Measurements from ENCODE around the gene ZNF423.

The ZNF423 gene

DNA sequence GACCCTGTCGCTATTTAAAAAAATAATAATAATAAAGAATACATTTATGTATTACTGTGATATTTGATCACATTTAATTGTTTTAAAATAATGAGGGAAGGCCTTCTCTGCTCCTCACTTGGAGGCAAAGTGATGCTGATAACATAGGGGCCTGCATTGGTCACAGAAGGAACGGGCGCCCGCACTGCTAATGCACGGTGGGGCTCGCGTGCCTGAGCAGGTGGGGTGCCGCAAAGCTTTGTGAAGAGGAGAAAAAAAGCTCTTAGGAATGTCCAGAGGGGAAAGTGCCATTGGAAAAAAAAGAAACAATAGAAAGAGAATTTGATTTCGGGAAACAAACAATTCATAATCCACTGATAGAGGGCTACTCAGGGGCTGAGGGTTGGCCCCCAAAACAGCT is 143.8 kb downstream of the ZNF423 start:
- DNase-seq, result no peak

DNA sequence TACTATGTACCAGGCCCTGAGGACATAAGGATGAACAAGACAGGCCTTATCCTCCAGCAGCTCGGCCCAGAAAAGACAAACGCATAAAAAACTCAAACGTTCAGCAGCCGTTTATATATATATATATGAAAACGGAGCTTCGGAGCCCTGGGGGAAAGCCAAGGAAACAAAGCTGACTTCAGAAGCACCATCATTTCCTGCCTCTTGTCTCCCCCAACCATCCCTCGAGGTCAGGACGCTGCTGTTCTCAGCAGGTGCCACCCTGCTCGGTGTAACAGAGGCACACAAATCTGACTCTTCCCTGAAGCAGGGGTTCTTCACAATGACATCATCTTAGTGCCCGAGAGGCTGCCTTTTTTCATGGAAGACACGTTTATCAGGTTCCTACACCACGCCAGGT is 146.9 kb downstream of the ZNF423 start:
- DNase-seq, result no peak

DNA sequence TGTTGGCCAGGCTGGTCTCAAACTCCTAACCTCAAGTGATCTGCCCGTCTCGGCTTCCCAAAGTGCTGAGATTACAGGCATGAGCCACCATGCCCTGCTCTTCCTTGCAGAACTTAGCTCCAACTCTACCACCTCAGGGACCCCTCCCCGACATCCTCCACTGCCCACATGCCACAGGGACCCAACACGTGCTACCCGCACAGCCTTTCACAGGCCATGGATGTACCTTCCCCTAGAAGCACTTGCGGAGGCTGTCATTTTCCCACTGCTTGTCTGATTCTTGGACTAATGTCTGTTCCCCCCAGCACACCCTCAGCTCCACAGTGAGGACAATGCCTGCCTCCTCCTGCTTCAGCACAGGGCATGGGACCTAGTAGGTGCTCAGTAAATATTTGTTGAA is 147.4 kb downstream of the ZNF423 start:
- no peak for DNase-seq

DNA sequence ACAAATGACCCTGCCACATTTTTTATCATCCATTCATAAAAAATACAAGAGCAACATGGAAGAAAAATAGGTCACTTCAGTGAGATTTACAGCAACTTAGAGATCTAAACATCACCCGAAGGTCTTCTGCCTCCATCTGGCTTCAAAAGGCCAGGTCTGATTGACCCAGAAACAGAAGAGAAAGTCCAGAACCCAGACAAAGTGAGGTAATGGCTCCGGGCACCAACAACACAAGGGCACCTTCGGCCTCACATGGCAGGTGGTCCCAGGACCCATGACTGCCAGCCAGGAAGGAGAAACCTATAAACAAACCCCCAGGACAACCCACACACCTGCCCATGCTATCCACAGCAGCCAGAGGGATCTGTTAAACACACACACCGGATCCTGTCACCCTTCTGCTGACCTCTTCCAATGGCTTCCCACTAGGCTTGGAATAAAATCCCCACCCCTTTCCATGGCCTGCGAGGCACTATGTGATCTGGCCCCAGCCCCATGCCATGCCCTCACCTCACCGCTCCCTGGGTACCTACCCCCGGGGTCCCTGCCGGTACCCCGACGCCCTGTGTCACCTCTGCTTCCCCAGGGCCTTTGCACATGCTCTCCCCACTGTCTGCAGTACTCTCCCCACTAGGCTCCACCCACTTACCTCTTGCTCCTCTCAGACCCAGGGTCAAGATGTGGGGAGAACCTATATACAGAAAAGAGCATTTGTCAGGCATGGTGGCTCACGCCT is 149.1 kb downstream of the ZNF423 start:
- DNase-seq, result no peak

DNA sequence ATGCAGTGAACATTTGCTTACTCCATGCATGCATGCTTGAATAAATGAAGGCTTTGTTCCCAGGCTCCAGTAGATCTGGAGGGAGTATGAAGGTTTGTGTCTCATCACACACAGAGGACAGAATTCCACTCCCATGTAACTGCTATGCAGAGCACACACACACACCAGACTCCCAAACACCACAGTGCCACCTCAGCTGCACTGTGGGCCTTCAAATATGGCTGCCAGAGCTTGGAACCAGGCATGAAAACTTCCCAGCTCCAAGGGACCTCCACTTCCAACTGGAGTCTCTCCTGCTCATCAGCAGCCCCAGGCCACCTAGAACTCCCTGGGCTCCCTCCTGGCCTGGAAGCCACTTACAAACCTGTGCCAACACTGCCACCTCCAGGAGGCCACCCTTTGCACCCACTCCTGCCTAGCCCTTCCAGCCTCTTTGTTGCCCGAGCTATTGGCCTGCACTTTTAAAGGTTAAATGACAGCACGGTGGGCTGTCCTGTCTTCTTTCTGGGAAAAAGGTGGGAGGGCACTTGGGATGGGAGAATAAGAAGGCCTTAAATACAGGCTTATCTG is 151.2 kb downstream of the ZNF423 start:
- DNase-seq, result no peak

GRCh38 chr16:49703483-49703882 is 152.4 kb downstream of the ZNF423 start:
- no peak for DNase-seq

DNA sequence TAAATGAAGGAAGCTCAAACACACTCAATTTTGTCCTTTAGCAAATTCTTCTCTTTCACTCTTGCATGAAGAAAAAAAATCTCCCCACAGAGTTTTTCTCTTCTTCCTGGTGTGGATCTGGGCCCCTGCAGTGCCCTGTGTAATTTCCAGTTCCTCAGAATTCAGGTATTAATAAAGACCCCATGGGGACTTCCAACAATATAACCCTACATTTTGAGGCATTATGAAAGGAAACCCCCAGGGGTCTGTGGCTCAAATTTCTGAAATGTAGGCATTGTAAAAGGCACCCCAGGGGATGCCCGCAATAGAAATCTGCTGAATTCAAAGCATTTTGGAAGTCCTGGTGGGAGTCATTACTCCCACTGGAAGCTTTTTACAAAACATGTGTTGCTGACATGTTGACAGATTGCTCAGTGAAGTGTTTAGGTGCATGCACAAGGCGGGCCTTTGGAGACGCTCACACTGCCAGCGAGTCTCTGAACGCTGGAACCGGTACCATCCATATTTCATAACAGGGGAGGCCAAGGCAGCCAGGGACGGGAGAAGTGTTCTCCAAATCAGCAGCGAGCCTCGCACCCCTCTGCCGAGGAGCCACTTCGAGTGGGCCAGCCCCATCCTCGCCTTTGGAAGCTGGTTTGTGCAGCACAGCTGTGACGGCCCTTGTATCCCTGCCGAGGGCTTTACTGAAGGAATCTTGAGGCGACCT is 154.0 kb downstream of the ZNF423 start:
- no peak for DNase-seq

GRCh38 chr16:49701065-49701685 is 154.7 kb downstream of the ZNF423 start:
- no peak for DNase-seq

DNA sequence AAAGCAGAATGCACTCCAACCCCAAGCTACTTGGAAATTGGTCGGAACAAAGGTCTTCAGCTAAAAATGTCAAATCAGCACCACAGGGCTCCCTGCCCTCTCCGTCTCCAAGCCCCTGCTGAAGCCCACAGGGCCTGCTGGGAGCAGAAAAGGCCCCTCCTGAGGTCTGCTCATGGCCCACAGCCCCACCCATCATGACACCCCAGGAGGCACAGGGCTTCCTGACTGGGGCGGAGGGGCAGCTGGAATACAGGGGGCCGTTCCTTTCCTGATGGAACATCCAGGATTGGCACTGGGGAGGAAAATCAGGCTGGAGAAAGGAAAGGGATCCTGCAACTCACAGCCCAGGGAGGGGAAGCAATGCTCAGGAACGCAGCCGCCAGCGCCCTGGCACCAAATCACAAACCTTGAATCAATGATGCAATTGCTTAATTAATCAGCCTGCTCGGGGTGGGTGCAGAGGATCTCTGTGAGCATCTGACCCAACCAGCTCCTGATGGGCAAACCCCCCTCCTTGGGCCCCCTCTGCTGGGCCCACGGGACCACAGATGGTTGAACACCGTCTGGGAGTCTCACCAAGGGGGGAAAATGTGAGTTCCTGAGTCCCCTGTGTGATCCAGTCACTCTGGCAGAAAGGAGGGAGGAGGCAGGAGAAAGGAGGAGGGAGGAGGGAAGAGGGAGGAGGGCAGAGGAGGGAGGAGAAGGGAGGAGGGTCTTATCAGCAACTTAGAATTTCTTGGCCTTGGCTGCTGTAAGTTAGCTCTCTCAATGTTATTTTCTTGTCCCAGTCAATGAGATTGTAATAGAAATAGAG is 155.5 kb downstream of the ZNF423 start:
- no peak for DNase-seq

DNA sequence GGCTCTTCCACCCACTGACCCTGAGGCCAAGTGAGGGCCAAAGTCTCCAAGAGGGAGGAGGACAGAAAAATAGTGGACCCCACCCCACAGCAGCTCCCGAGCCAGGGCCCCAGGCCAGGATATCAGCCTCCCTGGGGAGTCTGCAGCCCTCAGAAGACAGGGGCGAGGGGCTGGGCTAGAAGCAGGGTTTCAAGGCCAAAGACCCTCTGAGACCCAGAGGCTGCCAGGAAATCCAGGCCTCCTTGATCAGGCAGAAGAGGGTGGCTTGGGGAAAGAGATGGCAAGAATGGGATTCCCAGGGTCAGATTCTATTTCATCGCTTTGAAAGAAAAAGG is 156.1 kb downstream of the ZNF423 start:
- no peak for DNase-seq

- DNase-seq, result no peak
These were observed 156.7 kb downstream of the ZNF423 start for GRCh38 chr16:49698931-49699840.

- DNase-seq, result no peak
These were observed 157.5 kb downstream of the ZNF423 start for GRCh38 chr16:49698453-49698815.

GRCh38 chr16:49697631-49698452 is 158.1 kb downstream of the ZNF423 start:
- DNase-seq, result no peak

DNA sequence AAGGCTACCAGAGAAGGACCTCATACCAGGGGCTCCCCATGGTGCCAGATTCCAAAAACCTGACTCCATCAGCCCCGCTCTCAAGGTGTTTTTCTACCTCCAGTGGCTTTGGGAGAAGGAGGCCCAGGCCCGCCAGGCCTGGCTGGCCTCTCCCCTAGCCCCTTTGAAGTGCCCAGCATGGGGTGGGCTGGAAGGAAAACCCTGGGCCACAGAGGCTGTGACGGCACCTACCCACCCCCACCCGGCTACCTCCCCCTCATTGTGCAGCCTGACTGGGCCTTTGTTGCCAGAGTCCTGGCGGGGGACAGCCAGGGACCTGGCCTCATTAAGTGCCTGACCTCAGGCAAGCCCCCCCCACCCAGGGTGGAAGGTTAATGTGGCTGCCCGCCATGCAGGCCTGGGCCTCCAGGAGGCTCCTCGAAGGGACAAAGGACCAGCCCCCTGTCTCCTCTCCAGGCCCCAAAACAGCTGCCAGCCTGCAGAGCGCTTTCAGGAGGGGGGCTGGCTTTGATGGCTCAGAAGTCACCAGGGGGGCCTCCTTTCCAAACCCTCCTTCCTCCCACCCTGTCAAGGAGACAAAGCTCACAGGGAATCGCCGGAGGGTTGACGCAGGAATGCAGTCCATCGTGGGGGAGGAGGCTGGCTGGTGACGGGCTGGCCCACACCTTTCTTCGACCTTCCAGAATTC is 159.4 kb downstream of the ZNF423 start:
- no peak for DNase-seq

- DNase-seq, result no peak
These were observed 160.0 kb downstream of the ZNF423 start for GRCh38 chr16:49695782-49696413.

DNA sequence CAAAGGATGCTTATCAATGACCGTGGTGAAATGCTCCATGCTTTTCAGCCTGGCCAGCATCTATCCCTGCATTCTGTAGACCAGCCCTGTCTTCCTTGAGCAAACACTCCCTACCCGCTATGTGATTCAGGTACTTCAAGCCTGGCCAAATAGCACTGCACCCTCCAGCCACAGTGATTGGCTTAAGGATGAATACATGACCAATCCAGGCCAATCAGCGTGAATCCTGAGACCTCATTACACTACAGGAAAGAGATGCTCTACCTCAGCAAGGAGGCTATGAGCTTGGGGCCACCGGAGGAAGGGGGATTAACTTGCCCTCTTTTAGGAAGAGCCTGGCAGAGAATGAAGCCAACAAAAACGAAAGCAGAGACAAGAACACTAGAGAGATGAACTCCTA is 162.5 kb downstream of the ZNF423 start:
- no peak for DNase-seq

- DNase-seq, result no peak
These were observed 165.1 kb downstream of the ZNF423 start for GRCh38 chr16:49690778-49691177.

- no peak for DNase-seq
These were observed 167.7 kb downstream of the ZNF423 start for GRCh38 chr16:49688036-49688697.

DNA sequence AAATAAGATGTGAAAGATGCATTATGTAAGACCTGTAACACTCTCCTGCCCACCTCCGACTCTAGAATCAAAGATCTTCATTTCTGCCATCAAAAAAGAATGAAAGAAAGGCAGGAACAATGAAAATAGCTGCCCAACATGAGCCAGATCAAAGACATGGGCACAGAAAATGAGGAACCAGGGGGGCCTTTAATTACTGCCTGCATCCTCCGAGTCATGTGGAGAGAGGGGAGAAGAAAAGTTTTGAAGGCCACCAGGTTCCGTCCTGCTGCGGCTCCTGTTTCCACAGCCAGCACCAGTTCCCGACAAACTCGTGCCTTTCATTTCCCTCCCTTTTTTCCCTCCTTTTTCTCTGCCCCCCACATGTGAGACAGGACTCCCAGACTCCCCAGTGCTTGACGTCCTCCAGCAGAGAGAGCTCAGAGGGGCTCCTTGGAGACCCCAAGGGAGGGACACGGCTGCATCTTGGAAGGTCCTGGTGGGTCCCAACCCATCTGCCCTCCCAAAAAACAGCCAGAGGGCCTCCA is 168.4 kb downstream of the ZNF423 start:
- DNase-seq, result no peak
